Astrocyte of the spinal cord (primary cell): Measurements from ENCODE around the gene CHD6.

Experiments used
- DNase-seq: peaks from one replicate; pipeline ENCODE4 v3.0.0; 2011; ENCODE audit warnings: low read depth, low spot score
- H3K4me3 ChIP-seq: 2 replicates; pipeline ENCODE4 v1.5.1; 2011; ENCODE audit warnings: low read depth, mild to moderate bottlenecking, low read length, moderate library complexity
- in situ Hi-C: cut with HindIII; loops from 2 replicates; pipeline ENCODE4 v1.10.0; 2017; ENCODE audit warnings: low sequenced_read_pairs
- TF ChIP-seq, protein P1 (sequence below): IDR thresholded peaks from 2 replicates; pipeline ENCODE4 v1.5.1; 2012; ENCODE audit warnings: low read depth, mild to moderate bottlenecking, low read length, inconsistent platforms

CHD6 gene

GRCh38 chr20:41627001-41627495 lies 8.9 kb upstream of the CHD6 start:
- no peak overlapping the region for H3K4me3 ChIP-seq
- no peak for DNase-seq
- in situ Hi-C loops: no loop called here
- TF ChIP-seq, protein P1, sequence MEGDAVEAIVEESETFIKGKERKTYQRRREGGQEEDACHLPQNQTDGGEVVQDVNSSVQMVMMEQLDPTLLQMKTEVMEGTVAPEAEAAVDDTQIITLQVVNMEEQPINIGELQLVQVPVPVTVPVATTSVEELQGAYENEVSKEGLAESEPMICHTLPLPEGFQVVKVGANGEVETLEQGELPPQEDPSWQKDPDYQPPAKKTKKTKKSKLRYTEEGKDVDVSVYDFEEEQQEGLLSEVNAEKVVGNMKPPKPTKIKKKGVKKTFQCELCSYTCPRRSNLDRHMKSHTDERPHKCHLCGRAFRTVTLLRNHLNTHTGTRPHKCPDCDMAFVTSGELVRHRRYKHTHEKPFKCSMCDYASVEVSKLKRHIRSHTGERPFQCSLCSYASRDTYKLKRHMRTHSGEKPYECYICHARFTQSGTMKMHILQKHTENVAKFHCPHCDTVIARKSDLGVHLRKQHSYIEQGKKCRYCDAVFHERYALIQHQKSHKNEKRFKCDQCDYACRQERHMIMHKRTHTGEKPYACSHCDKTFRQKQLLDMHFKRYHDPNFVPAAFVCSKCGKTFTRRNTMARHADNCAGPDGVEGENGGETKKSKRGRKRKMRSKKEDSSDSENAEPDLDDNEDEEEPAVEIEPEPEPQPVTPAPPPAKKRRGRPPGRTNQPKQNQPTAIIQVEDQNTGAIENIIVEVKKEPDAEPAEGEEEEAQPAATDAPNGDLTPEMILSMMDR: no peak

DNA sequence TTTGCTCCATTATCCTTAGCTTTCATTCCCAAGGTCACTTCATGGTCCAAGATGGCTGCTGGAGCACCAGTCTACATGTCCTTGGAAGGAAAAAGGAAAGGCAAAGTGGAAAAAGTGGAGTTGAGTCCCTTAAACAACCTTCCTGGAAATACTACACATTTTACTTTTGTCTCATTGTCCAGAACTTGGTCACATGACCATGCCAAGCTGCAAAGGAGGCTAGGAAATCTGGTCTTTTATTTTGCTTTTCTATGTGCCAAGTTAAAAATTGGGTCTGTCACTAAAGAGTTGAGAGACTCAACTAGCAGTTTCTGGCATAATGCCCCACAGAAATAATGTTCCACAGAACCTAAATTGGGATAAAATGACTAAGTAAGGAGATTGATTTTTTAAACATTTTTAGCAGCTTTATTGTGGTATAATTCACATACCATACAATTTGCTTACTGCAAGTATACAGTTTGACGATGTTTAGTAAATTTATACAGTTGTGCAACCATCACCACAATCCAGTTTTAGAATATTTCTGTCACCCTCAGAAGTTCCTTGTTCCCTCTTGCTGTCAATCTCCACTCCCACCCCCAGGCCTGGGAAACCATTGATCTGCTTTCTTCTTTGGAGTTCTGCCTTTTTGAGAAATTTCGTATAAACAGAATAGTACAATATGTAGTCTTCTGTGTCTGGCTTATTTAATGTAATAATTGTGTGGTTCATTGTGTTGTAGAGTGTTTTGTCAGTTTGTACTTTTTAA lies 5.6 kb upstream of the CHD6 start:
- DNase-seq: no peak
- in situ Hi-C loops: no loop called here

DNA sequence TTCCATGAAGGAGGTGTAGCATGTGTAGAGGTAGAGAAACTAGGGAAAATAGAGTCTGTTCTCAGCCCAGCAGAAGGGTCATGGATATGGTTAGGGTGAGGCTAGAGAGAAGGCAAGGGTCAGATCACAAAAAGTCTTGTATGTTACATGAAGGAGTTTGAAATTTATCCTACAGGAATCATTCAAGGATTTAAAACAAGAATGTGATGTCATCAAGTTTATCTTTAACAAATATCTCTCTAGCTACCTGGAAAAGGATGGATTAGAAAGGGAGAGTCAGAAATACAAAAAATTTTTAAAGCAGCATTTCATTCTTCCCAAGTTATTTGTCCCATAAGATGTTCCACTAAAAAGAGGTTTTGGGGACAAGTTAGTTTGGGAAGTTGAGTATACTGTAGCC lies 4.4 kb upstream of the CHD6 start:
- no peak overlapping the region for H3K4me3 ChIP-seq
- TF ChIP-seq, protein P1: no peak
- in situ Hi-C loops: no loop called here
- no peak for DNase-seq

More for the DNA sequence above, 5.6 kb upstream of the CHD6 start:
- H3K4me3 ChIP-seq: no peak overlapping the region
- TF ChIP-seq, protein P1: no peak

GRCh38 chr20:41621971-41622370 lies 3.8 kb upstream of the CHD6 start:
- H3K4me3 ChIP-seq: no peak overlapping the region
- in situ Hi-C loops: no loop called here
- DNase-seq: no peak
- TF ChIP-seq, protein P1: no peak

DNA sequence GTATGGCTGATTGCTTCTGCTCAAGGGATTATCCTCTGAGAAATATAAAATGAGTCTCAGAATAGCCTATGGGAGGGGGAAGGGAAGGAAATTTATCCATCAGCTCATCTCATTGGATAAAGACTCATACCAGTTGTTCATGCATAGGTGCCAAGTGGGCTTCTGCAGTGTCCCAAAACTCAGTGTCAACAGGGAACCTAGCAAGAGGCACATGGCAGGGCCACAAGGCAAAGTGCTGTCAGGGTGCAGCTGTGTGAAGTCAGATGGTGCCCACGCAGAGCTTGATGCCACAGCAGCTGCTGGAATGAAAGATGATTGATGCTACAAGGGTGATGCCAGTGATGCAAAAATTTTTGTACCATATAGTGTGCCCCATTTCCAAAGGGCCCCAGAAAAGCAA lies 3.2 kb upstream of the CHD6 start:
- DNase-seq: no peak
- H3K4me3 ChIP-seq: no peak overlapping the region
- TF ChIP-seq, protein P1: no peak
- in situ Hi-C loops: no loop called here

DNA sequence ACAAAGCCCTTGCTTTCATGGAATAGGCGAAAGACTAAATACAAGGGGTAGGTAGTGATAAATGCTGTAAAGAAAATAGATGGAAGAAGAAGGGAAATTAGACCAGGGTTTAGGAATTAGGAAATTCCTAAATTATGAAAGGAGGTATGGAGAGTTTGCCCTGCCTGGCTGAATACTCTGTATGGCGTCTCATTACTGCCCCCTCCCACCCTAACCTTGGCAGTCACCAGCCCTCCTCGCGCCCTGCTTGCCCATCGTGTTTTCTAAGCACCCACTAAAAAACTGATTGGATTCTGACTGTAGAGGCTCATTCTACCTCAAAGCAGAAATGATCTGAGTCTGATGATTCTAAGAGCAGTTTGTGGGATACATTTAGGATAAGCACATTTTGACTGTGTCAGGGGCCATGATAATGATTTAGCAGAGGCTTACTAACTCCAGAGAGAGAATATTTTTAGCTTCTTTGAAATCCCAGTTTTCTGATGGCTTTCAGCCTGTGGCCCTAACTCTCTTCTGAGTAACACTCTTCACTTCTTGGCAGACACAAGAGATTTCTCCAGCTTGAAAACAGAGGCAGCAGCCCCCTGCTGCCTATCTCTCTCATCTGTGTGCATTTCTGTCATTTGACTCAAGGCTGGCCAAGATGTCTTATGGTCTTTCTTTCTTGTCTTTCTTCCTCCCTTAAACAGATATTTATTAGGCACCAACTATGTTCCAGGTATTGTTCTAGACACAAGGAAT lies 1.4 kb upstream of the CHD6 start:
- H3K4me3 ChIP-seq: no peak overlapping the region
- in situ Hi-C loops: no loop called here
- TF ChIP-seq, protein P1: no peak
- DNase-seq: peak; percentile 18
